Gastroesophageal sphincter (tissue), 4 donors: Measurements from ENCODE around the gene FAM8A1. TPM values are rescaled to one million over a fixed set of nuclear protein-coding genes. Genes with fewer than 3 reads are reported as not detected.

Source experiments
- ATAC-seq: fragments of 150-250 bp; one replicate; pipeline ENCODE4 v1.9.1; 2016; ENCODE audit warnings: mild to moderate bottlenecking, moderate library complexity
- H3K27ac ChIP-seq, 4 donors: fragments of 200-600 bp; sonication (generic) in 3 of 4; 1 replicate in 3 of 4; 2 replicates in 1 of 4; pipeline ENCODE4 v1.5.1; 2016 to 2019
- H3K27me3 ChIP-seq: fragments of 200-600 bp; sonication (generic); one replicate; pipeline ENCODE4 v1.5.1; 2019
- H3K36me3 ChIP-seq, 2 donors: fragments of 200-600 bp; sonication (generic); one replicate each; pipeline ENCODE4 v1.5.1; 2019; ENCODE audit warnings: control low read depth in 1 of 2
- H3K4me1 ChIP-seq, 3 donors: fragments of 200-600 bp; sonication (generic); 1 replicate in 2 of 3; 2 replicates in 1 of 3; pipeline ENCODE4 v1.5.1; 2016 to 2019; ENCODE audit warnings: control low read depth in 2 of 3
- H3K4me3 ChIP-seq, 2 donors: fragments of 200-600 bp; sonication (generic); one replicate each; pipeline ENCODE4 v1.5.1; 2019; ENCODE audit warnings: mild to moderate bottlenecking in 1 of 2, moderate library complexity in 1 of 2
- H3K9me3 ChIP-seq, 3 donors: fragments of 200-600 bp; sonication (generic); one replicate each; pipeline ENCODE4 v1.5.1; 2017 to 2019; ENCODE audit warnings: control low read depth in 2 of 3
- CTCF ChIP-seq, 4 experiments: fragments of 200-600 bp in 2 of 4; fragments of 450-650 bp in 2 of 4; sonication (generic) in 1 of 4; IDR thresholded peaks; one replicate each; pipeline ENCODE4 v1.5.1; 2017 to 2019; ENCODE audit warnings: antibody characterized with exemption in 4 of 4, mild to moderate bottlenecking in 2 of 4, moderate library complexity in 2 of 4
- EP300 ChIP-seq: sonication (generic); formaldehyde crosslinking; IDR thresholded peaks from one replicate; pipeline ENCODE4 v1.6.1; 2017; ENCODE audit warnings: antibody characterized with exemption, mild to moderate bottlenecking
- POLR2A ChIP-seq, 2 donors: fragments of 450-650 bp; IDR thresholded peaks; one replicate each; pipeline ENCODE4 v1.6.1; 2017; ENCODE audit warnings: antibody characterized with exemption in 2 of 2, mild to moderate bottlenecking in 2 of 2, moderate library complexity in 1 of 2
- POLR2AphosphoS5 ChIP-seq: sonication (generic); formaldehyde crosslinking; IDR thresholded peaks from one replicate; pipeline ENCODE4 v1.6.1; 2017; ENCODE audit warnings: antibody characterized with exemption
- WGBS, 2 donors: methylation state at CpG; one replicate each; pipeline ENCODE4 v1.1.5; 2018; ENCODE audit warnings: low coverage in 1 of 2; 5-methylcytosine and 5-hydroxymethylcytosine counted together
- total RNA-seq, 4 donors: library from RNA; depleted of rRNA; stranded (reverse); fragments of >200 nt; gene quantifications; one replicate each; pipeline ENCODE4 v1.1.0, GENCODE V29; 2016

The FAM8A1 gene
- total RNA-seq, 4 donors from 2014 or later = 38.1 to 55.2 (median 45.9) TPM

- peaks cover 0 to 24% of the 10 kb centered on the region in 2 donors for H3K36me3 ChIP-seq
- no peaks in the 10 kb centered on the region for H3K9me3 ChIP-seq
- peaks cover 0 to 23% (median 3%) of the 10 kb centered on the region in 3 donors for H3K4me1 ChIP-seq
- TF ChIP-seq POLR2AphosphoS5 (no peak), EP300 (no peak)
- H3K4me3 ChIP-seq = peak overlapping the region; percentile 81 to 86
- WGBS, 2 donors = 0% methylated on average over 1 to 3 of the region's 77 CpGs
- no peaks in the 10 kb centered on the region for H3K27me3 ChIP-seq
- ATAC-seq = peak; percentile 69
- H3K27ac ChIP-seq = peak overlapping the region; percentile 88 to 99 (median 96)
Measured at GRCh38 chr6:17600527-17601385, 654 bp downstream of the FAM8A1 start.

- no peak for ATAC-seq
- Histone ChIP-seq H3K36me3 (peaks cover 0 to 30% of the 10 kb centered on the region in 2 donors), H3K4me3 (peak overlapping the region; percentile 81 to 86), H3K4me1 (peaks cover 0 to 23% (median 3%) of the 10 kb centered on the region in 3 donors), H3K27me3 (no peaks in the 10 kb centered on the region), H3K9me3 (no peaks in the 10 kb centered on the region), H3K27ac (peak overlapping the region; percentile 88 to 99 (median 96))
- TF ChIP-seq EP300 = no peak
- no peak for TF ChIP-seq CTCF (IDR thresholded peaks at IDR 0.05)
- TF ChIP-seq POLR2AphosphoS5 = no peak
- TF ChIP-seq POLR2A (IDR thresholded peaks at IDR 0.05) = no peak
- 3 to 8% methylated on average over 5 of the region's 5 CpGs for WGBS, 2 donors
Measured at GRCh38 chr6:17601386-17601703, 1.2 kb downstream of the FAM8A1 start.

GRCh38 chr6:17602888-17603287 is 2.8 kb downstream of the FAM8A1 start:
- Histone ChIP-seq H3K27ac (no peak overlapping the region), H3K4me1 (peaks cover 0 to 23% (median 3%) of the 10 kb centered on the region in 3 donors), H3K36me3 (peaks cover 0 to 44% of the 10 kb centered on the region in 2 donors), H3K9me3 (no peaks in the 10 kb centered on the region), H3K27me3 (no peaks in the 10 kb centered on the region), H3K4me3 (no peak overlapping the region)
- WGBS, 2 donors = 14 to 25% methylated on average over 1 of the region's 1 CpG
- TF ChIP-seq POLR2A (IDR thresholded peaks at IDR 0.05) (no peak), POLR2AphosphoS5 (no peak), EP300 (no peak), CTCF (IDR thresholded peaks at IDR 0.05) (no peak)
- no peak for ATAC-seq

GRCh38 chr6:17606606-17607005 is 6.5 kb downstream of the FAM8A1 start:
- Histone ChIP-seq H3K4me1 (peaks cover 0 to 11% (median 3%) of the 10 kb centered on the region in 3 donors), H3K27ac (no peak overlapping the region), H3K36me3 (peaks cover 0 to 56% of the 10 kb centered on the region in 2 donors), H3K27me3 (no peaks in the 10 kb centered on the region), H3K9me3 (no peaks in the 10 kb centered on the region), H3K4me3 (no peak overlapping the region)
- 94 to 100% methylated on average over 2 to 3 of the region's 4 CpGs for WGBS, 2 donors
- TF ChIP-seq POLR2AphosphoS5 = no peak
- TF ChIP-seq CTCF (IDR thresholded peaks at IDR 0.05) = no peak
- ATAC-seq = no peak

- ATAC-seq = no peak
- Histone ChIP-seq H3K36me3 (peaks cover 0 to 57% of the 10 kb centered on the region in 2 donors), H3K9me3 (no peaks in the 10 kb centered on the region), H3K27ac (no peak overlapping the region), H3K4me1 (no peaks in the 10 kb centered on the region), H3K4me3 (no peak overlapping the region), H3K27me3 (no peaks in the 10 kb centered on the region)
- 73 to 81% methylated on average over 3 of the region's 3 CpGs for WGBS, 2 donors
- TF ChIP-seq EP300 (no peak), POLR2A (IDR thresholded peaks at IDR 0.05) (no peak), POLR2AphosphoS5 (no peak), CTCF (IDR thresholded peaks at IDR 0.05) (no peak)
Measured at GRCh38 chr6:17610835-17611234, 10.7 kb downstream of the FAM8A1 start.
